Ectodermal cell (in vitro differentiated cells): ENCODE data around the gene TRIM46.
A peak's percentile ranks its signal among the peaks of the same experiment; 100 is the strongest.
"Not testable (repeated sequence)": the region's sequence is repeated elsewhere in the genome, so short reads cannot be mapped to it uniquely, and the experiment has no call there.

Experiments used
- H3K27ac ChIP-seq: 2 replicates; pipeline ENCODE4 v1.7.0; 2013; ENCODE audit warnings: mild to moderate bottlenecking, low read depth, low read length; ENCODE audit not compliant: insufficient read depth, poor library complexity, severe bottlenecking
- H3K27me3 ChIP-seq: 2 replicates; pipeline ENCODE4 v1.7.0; 2013; ENCODE audit warnings: mild to moderate bottlenecking, low read length; ENCODE audit not compliant: insufficient read depth, control insufficient read depth, poor library complexity, severe bottlenecking
- H3K36me3 ChIP-seq: one replicate; pipeline ENCODE4 v1.7.0; 2013; ENCODE audit warnings: low read length; ENCODE audit not compliant: control insufficient read depth, insufficient read depth
- H3K4me1 ChIP-seq: one replicate; pipeline ENCODE4 v1.7.0; 2013; ENCODE audit warnings: low read length; ENCODE audit not compliant: control insufficient read depth, insufficient read depth
- H3K4me3 ChIP-seq: 2 replicates; pipeline ENCODE4 v1.7.0; 2013; ENCODE audit warnings: low read depth, low read length, control low read depth; ENCODE audit not compliant: insufficient read depth
- H3K9me3 ChIP-seq: 2 replicates; pipeline ENCODE4 v1.7.0; 2013; ENCODE audit warnings: mild to moderate bottlenecking, low read length, moderate library complexity; ENCODE audit not compliant: control insufficient read depth
- WGBS, 2 experiments: methylation state at CpG; one replicate each; pipeline ENCODE4 v1.1.7; 2013; ENCODE audit warnings: missing lambda C conversion rate in 2 of 2; 5-methylcytosine and 5-hydroxymethylcytosine counted together

Gene TRIM46

GRCh38 chr1:155137154-155137949 lies 36.3 kb upstream of the TRIM46 start:
- 94% methylated on average over 6 of the region's 6 CpGs for WGBS, 2 experiments

GRCh38 chr1:155139895-155140629 lies 33.6 kb upstream of the TRIM46 start, which contains the start of gene DPM3:
Gene DPM3, minus strand, starts transcription at chr1:155140531. Its CDS starts 291 bp downstream, at chr1:155140240.
- peak within 1 kb of the TSS; percentile 97 for H3K4me3 ChIP-seq
- H3K4me1 ChIP-seq: peaks cover 4% of the 10 kb centered on the region
- peak within 1 kb of the TSS; percentile 18 for H3K27ac ChIP-seq
- H3K9me3 ChIP-seq: no peaks in the 10 kb centered on the region
- 1% methylated on average over 42 of the region's 42 CpGs for WGBS, 2 experiments
- H3K36me3 ChIP-seq: no peaks in the 10 kb centered on the region
- peaks cover 8% of the 10 kb centered on the region for H3K27me3 ChIP-seq

More at GRCh38 chr1:155137154-155137949, 36.3 kb upstream of the TRIM46 start:
- Histone ChIP-seq H3K4me1 (peaks cover 9% of the 10 kb centered on the region), H3K4me3 (peak overlapping the region; percentile 57), H3K27me3 (peaks cover 8% of the 10 kb centered on the region), H3K9me3 (no peaks in the 10 kb centered on the region), H3K36me3 (no peaks in the 10 kb centered on the region), H3K27ac (no peak overlapping the region)

- Histone ChIP-seq H3K4me1 (peaks cover 4% of the 10 kb centered on the region), H3K27me3 (peaks cover 8% of the 10 kb centered on the region), H3K4me3 (peak overlapping the region; percentile 97), H3K27ac (no peak overlapping the region), H3K9me3 (no peaks in the 10 kb centered on the region), H3K36me3 (no peaks in the 10 kb centered on the region)
- WGBS, 2 experiments: 9 to 10% methylated on average over 11 of the region's 11 CpGs
These were observed 33.1 kb upstream of the TRIM46 start for GRCh38 chr1:155140630-155140953.

- peaks cover 8% of the 10 kb centered on the region for H3K27me3 ChIP-seq
- peaks cover 3% of the 10 kb centered on the region for H3K4me1 ChIP-seq
- 85 to 86% methylated on average over 7 of the region's 7 CpGs for WGBS, 2 experiments
- H3K36me3 ChIP-seq: no peaks in the 10 kb centered on the region
- H3K4me3 ChIP-seq: no peak overlapping the region
- H3K27ac ChIP-seq: no peak overlapping the region
- H3K9me3 ChIP-seq: no peaks in the 10 kb centered on the region
These were observed 31.9 kb upstream of the TRIM46 start for GRCh38 chr1:155141749-155142148.

- Histone ChIP-seq H3K4me3 (no peak overlapping the region), H3K36me3 (no peaks in the 10 kb centered on the region), H3K27ac (no peak overlapping the region), H3K9me3 (no peaks in the 10 kb centered on the region), H3K27me3 (peaks cover 8% of the 10 kb centered on the region), H3K4me1 (no peaks in the 10 kb centered on the region)
- whole genome bisulfite sequencing, 2 experiments: 90 to 100% methylated on average over 2 to 3 of the region's 3 CpGs
These were observed 28.2 kb upstream of the TRIM46 start for GRCh38 chr1:155145491-155145890.

- H3K4me3 ChIP-seq, H3K36me3 ChIP-seq, H3K27ac ChIP-seq, H3K27me3 ChIP-seq, H3K9me3 ChIP-seq, H3K4me1 ChIP-seq: not testable (repeated sequence)
- 50 to 77% methylated on average over 3 of the region's 3 CpGs for WGBS, 2 experiments
These were observed 17.5 kb upstream of the TRIM46 start for GRCh38 chr1:155155996-155156643.

- no peaks in the 10 kb centered on the region for H3K27me3 ChIP-seq
- 85 to 92% methylated on average over 1 of the region's 1 CpG for WGBS, 2 experiments
- no peaks in the 10 kb centered on the region for H3K36me3 ChIP-seq
- H3K9me3 ChIP-seq: no peaks in the 10 kb centered on the region
- H3K27ac ChIP-seq: no peak overlapping the region
- H3K4me1 ChIP-seq: no peaks in the 10 kb centered on the region
- H3K4me3 ChIP-seq: no peak overlapping the region
These were observed 14.7 kb upstream of the TRIM46 start for GRCh38 chr1:155158991-155159390.

- Histone ChIP-seq H3K9me3 (no peaks in the 10 kb centered on the region), H3K4me3 (no peak overlapping the region), H3K4me1 (no peaks in the 10 kb centered on the region), H3K27me3 (no peaks in the 10 kb centered on the region), H3K36me3 (no peaks in the 10 kb centered on the region), H3K27ac (no peak overlapping the region)
- WGBS, 2 experiments: 92% methylated on average over 8 of the region's 8 CpGs
These were observed 13.5 kb upstream of the TRIM46 start for GRCh38 chr1:155160128-155160527.

- not testable (repeated sequence) for H3K4me3 ChIP-seq, H3K27me3 ChIP-seq, H3K36me3 ChIP-seq, H3K9me3 ChIP-seq, H3K27ac ChIP-seq
- peaks cover 12% of the 10 kb centered on the region for H3K4me1 ChIP-seq
- 93 to 96% methylated on average over 6 of the region's 6 CpGs for WGBS, 2 experiments
These were observed 11.0 kb upstream of the TRIM46 start for GRCh38 chr1:155162631-155163030.

- H3K4me1 ChIP-seq: peaks cover 12% of the 10 kb centered on the region
- H3K27me3 ChIP-seq, H3K4me3 ChIP-seq, H3K27ac ChIP-seq, H3K9me3 ChIP-seq, H3K36me3 ChIP-seq: not testable (repeated sequence)
- WGBS, 2 experiments: 93 to 95% methylated on average over 3 to 4 of the region's 4 CpGs
These were observed 9.9 kb upstream of the TRIM46 start for GRCh38 chr1:155163785-155164184.
